ENCODE data around the gene MBD5. TPM values are rescaled to one million over a fixed set of nuclear protein-coding genes. Genes with fewer than 3 reads are reported as not detected.

The MBD5 gene
- total RNA-seq (ENCODE audit: low replicate concordance): 32.0 and 38.8 TPM in 2 replicates

- Histone ChIP-seq H3K79me2 (ENCODE audit: low read depth) (peaks cover 90% of the 10 kb centered on the region), H3K4me1 (peaks cover 26% of the 10 kb centered on the region), H3K27me3 (no peaks in the 10 kb centered on the region), H4K20me1 (ENCODE audit: low read depth) (peaks cover 63% of the 10 kb centered on the region), H2AFZ (replicated peaks) (peak within 1 kb of the TSS; percentile 88), H3K4me3 (peak within 1 kb of the TSS; percentile 93), H3K4me2 (peak within 1 kb of the TSS; percentile 97), H3K27ac (peak within 1 kb of the TSS; percentile 87), H3K9ac (peak within 1 kb of the TSS; percentile 87), H3K9me3 (ENCODE audit: low read depth) (no peaks in the 10 kb centered on the region), H3K36me3 (no peaks in the 10 kb centered on the region), H3F3A (ENCODE audit: low read depth) (peaks cover 20% of the 10 kb centered on the region)
- DNase-seq (ENCODE audit: low spot score): peak; percentile 78
- Mint-ChIP-seq H3K27ac (peak within 1 kb of the TSS; percentile 98), H3K9me3 (no peaks in the 10 kb centered on the region), H3K4me3 (peak within 1 kb of the TSS; percentile 99), H3K27me3 (ENCODE audit: insufficient read depth, low read depth) (no peaks in the 10 kb centered on the region), H3K36me3 (peaks cover 8% of the 10 kb centered on the region), H3K4me1 (peaks cover 38% of the 10 kb centered on the region)
- TF ChIP-seq, protein P1, sequence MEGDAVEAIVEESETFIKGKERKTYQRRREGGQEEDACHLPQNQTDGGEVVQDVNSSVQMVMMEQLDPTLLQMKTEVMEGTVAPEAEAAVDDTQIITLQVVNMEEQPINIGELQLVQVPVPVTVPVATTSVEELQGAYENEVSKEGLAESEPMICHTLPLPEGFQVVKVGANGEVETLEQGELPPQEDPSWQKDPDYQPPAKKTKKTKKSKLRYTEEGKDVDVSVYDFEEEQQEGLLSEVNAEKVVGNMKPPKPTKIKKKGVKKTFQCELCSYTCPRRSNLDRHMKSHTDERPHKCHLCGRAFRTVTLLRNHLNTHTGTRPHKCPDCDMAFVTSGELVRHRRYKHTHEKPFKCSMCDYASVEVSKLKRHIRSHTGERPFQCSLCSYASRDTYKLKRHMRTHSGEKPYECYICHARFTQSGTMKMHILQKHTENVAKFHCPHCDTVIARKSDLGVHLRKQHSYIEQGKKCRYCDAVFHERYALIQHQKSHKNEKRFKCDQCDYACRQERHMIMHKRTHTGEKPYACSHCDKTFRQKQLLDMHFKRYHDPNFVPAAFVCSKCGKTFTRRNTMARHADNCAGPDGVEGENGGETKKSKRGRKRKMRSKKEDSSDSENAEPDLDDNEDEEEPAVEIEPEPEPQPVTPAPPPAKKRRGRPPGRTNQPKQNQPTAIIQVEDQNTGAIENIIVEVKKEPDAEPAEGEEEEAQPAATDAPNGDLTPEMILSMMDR (IDR thresholded peaks at IDR 0.05): no peak
- no peak for TF ChIP-seq EZH2phosphoT487 (IDR thresholded peaks at IDR 0.05)
- no peak for TF ChIP-seq EZH2 (IDR thresholded peaks at IDR 0.05)
Measured at GRCh38 chr2:148021059-148021861, at the start of gene MBD5. Gene MBD5 (plus strand): TSS chr2:148021091.

DNA sequence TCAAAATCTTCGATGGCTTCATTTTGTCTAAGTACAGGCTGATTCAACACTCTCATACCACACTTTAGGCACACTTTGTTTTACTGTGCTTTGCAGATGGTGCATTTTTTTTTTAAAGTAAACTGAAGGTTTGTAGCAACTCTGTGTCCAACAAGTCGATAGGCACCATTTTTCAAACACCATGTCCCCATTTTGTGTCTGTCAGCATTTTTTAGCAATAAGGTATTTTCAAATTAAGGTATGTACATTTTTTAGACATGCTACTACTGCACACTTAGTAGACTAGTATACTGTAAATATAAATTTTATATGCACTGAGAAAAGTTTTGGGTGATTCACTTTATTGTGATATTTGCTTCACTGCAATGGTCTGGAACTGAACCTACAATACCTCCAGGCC, 44.8 kb upstream of the MBD5 start:
- TF ChIP-seq, protein P1 (IDR thresholded peaks at IDR 0.05): no peak
- Histone ChIP-seq H3K9me3 (ENCODE audit: low read depth) (peaks cover 3% of the 10 kb centered on the region), H4K20me1 (ENCODE audit: low read depth) (peaks cover 29% of the 10 kb centered on the region), H3K27me3 (no peaks in the 10 kb centered on the region), H3F3A (ENCODE audit: low read depth) (no peaks in the 10 kb centered on the region), H3K36me3 (no peaks in the 10 kb centered on the region), H2AFZ (replicated peaks) (no peak overlapping the region), H3K79me2 (ENCODE audit: low read depth) (peaks cover 74% of the 10 kb centered on the region), H3K9ac (no peak overlapping the region), H3K4me2 (no peak overlapping the region), H3K4me1 (peaks cover 8% of the 10 kb centered on the region), H3K27ac (no peak overlapping the region), H3K4me3 (no peak overlapping the region)
- no peak for DNase-seq (ENCODE audit: low spot score)
- Mint-ChIP-seq H3K4me1 (no peaks in the 10 kb centered on the region), H3K4me3 (no peak overlapping the region), H3K36me3 (peaks cover 29% of the 10 kb centered on the region), H3K27me3 (ENCODE audit: insufficient read depth, low read depth) (no peaks in the 10 kb centered on the region), H3K9me3 (peaks cover 25% of the 10 kb centered on the region), H3K27ac (no peak overlapping the region)

DNA sequence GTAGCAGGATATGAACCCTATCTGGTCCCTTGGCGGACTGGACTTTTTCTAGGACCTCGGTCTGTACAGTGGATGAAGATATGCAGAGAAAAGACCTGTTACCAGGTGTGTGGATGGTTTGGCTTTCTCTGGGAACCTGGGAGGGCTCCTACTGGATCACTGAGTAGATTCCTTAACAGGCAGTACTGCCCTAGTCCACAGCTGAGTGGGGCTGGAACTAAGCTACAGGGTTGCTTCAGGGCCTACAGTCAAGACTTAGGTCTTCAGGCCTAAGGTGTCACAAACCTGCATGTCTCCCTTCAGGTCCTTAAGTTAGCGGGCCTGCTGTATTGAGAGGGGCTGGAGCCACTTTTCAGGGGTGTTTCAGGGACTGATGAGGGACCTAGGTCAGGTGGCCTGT, 43.2 kb upstream of the MBD5 start:
- H3K27ac Mint-ChIP-seq: no peak overlapping the region
- Histone ChIP-seq H3K4me1 (peaks cover 8% of the 10 kb centered on the region), H4K20me1 (ENCODE audit: low read depth) (peaks cover 36% of the 10 kb centered on the region), H3K4me3 (no peak overlapping the region), H3K9ac (no peak overlapping the region), H3K27ac (no peak overlapping the region), H3F3A (ENCODE audit: low read depth) (no peaks in the 10 kb centered on the region), H3K4me2 (no peak overlapping the region), H3K27me3 (no peaks in the 10 kb centered on the region), H3K79me2 (ENCODE audit: low read depth) (peaks cover 90% of the 10 kb centered on the region), H3K9me3 (ENCODE audit: low read depth) (peaks cover 3% of the 10 kb centered on the region), H2AFZ (replicated peaks) (no peak overlapping the region), H3K36me3 (no peaks in the 10 kb centered on the region)
- H3K36me3 Mint-ChIP-seq: peaks cover 29% of the 10 kb centered on the region
- H3K9me3 Mint-ChIP-seq: peaks cover 25% of the 10 kb centered on the region
- H3K4me3 Mint-ChIP-seq: no peak overlapping the region
- H3K4me1 Mint-ChIP-seq: no peaks in the 10 kb centered on the region
- DNase-seq (ENCODE audit: low spot score): no peak
- no peaks in the 10 kb centered on the region for H3K27me3 Mint-ChIP-seq (ENCODE audit: insufficient read depth, low read depth)
- TF ChIP-seq, protein P1 (IDR thresholded peaks at IDR 0.05): no peak
- no peak for TF ChIP-seq EZH2phosphoT487 (IDR thresholded peaks at IDR 0.05)
- TF ChIP-seq EZH2 (IDR thresholded peaks at IDR 0.05): no peak

Measured in neural progenitor cell (in vitro differentiated cells).